Posterior cingulate gyrus (tissue), 11 donors: ENCODE measurements around the gene SAP130.

Source experiments
- DNase-seq, 10 donors: peaks; one replicate each; pipeline versions ENCODE4 v3.0.0 to v3.0.0-alpha.2; 2020 to 2021; ENCODE audit warnings: mixed read lengths in 3 of 10
- intact Hi-C: fragments of 100-400 bp; cut with DNase I; formaldehyde crosslinking; loops from one replicate; pipeline ENCODE4 v1.15.1; 2023

Gene SAP130

DNA sequence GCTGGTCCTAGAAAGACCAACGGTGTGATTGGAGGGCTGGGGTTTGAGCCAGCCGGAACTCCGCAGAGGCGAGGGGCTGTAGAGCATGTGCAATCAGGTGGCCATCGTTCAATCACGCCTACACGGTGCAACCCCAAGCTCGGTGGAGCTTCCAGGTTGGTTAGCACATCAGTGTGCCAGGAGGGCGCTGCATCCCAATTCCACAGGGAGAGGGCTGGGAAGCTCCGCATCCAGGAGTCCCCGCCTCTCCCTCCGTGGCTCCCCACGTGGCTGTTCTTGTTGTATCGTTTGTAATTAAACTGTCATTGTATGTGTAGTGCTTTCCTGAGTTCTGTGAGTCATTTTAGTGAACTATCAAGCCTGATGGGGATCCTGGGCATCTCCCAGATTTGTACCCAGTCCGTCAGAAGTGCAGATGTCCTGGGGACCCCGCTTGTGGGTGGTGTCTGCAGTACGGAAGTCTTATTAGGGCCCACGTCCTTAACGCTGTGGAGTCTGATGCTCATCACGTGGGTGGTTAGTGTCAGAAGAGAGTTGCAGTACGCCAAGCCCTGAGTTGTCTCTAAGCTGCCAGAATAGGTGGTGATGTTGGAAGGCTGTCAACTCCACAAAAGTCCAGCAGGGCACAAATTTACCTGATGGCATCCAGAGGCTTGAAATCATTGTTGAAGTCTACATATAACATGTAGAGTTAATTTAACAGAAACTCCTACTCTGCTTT is 121.5 kb downstream of the SAP130 start:
- peak in 1 of 10 donors; percentile 73 for DNase-seq
- intact Hi-C loops = no loop called here

DNA sequence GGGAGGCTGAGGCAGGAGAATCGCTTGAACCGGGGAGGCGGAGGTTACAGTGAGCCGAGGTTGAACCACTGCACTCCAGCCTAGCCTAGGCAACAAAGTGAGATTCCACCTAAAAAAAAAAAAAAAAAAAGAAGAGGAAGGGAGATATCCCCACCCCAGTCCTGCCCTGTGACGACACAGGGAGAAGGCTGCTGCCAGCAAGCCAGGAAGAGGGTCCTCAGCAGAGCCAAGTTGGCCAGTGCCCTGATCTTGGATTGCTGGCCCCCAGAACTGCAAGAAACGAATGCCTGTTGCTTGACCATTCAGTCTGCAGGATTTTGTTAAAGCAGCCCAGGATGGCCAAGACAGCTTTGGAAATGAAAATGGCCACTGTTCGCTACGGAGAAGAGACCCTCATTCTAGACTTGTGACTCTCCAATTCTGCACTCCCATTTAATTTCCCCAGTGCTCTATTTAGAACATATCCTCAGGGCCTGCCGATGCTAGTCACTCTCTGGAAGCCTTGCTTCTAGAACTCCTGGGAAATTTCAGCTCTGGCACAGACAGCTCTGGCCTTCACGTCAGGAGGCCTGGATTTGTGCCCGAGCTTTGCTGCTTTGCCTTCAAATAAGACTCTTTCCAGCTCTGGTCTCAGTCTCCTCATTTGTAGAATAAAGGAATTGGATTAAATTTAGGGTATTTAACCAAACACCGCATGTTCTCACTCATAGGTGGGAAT is 126.4 kb downstream of the SAP130 start:
- intact Hi-C loops = no loop called here
- DNase-seq = peak in 6 of 10 donors; percentile 9 to 75 (median 32)

DNA sequence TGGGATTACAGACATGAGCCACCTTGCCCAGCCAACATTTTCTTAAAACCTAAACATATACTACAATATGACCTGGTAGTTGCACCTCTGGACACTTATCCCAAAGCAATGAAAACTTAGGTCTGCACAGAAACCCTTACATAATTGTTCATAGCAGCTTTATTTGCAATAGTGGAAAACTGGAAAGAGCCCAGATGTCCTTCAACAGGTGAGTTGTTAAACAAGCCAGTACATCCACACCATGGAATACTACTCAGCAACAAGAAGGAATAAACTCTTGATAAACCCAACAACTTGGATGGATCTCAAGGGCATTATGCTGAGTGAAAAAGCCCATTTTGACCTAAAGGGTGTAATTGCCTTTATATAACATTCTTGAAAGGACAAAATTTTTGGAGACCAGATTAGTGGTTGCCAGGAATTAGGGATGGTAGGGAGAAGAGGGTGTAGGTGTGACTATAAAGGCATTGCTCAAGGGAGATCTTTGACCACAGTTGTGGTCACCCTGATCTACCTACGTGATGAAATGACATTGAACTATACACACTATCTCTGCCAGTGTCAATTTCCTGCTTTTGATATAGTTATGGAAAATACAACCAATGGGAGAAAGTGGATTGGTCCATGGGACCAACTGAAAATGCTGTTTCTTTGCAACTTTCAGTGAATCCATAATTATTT is 130.2 kb downstream of the SAP130 start:
- DNase-seq = no peak
- intact Hi-C loops = no loop called here

DNA sequence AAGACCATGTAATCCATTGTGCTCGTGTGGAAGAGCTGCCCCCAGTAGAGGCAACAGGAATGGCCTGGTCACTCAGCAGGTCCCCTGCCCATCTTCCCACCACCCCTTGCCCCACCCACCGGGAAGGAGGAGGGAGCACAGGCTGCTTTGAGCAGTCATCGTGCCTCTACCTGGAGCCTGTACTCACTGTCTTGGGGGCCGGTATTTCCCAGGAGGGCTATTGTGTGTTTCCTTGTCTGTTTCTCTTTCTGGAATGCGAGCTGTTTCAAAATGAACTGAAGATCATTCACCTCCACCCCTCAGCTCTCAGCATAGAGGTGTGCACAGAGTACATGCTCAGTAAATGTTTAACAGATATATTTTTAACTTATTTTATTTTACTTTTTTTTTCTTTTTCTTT is 134.4 kb downstream of the SAP130 start:
- peak in 1 of 10 donors; percentile 14 for DNase-seq
- intact Hi-C loops = no loop called here

DNA sequence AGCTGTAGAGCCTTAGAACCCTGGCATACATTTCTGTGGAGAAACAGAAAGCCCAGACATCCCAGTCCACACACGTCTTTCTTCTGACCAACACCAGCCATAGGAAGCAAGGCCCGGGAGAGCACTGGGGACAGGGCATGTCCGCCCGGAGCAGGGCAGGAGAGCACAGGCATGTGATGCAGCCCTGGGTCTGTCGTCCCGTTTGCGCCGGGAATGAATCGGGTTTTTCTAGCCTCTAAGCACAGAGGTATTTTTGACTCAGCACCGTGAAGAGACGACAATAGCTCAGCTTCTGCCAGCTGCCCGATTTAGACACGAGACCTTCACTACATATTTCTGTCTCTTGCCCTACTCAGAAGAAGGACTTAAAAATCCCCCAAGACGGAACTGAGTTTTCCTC is 134.8 kb downstream of the SAP130 start:
- intact Hi-C loops = no loop called here
- DNase-seq = peak in 2 of 10 donors; percentile 7 to 84

DNA sequence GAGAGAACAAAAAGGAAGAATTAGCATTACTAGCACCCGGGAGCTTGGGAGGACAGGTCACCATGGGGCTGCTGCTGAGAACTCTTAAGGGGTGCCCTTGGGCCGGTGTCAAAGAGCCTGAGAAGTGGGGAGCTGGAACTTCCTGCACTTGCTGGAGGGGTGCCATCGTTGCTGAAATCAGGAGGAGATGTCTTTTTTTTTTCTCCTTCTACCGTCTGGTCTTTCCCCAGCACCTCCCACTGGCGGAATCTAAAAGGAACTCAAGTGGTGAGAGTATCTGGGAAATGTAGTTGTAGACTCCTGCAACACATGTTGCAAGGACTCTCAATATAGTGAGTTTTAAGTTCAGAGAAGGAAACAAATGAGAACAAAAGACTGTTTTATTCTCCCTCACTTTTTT is 136.0 kb downstream of the SAP130 start:
- intact Hi-C loops = no loop called here
- DNase-seq = peak in 2 of 10 donors; percentile 37 to 77
